BJ (cell line): ENCODE results near the gene PDE4DIP. TPM values are rescaled to one million over a fixed set of nuclear protein-coding genes. Genes with fewer than 3 reads are reported as not detected.
"Not testable (repeated sequence)": the region's sequence is repeated elsewhere in the genome, so short reads cannot be mapped to it uniquely, and the experiment has no call there.

Source experiments
- CTCF ChIA-PET: fragments of 350-600 bp; formaldehyde crosslinking; extraction: SDS; loops from one replicate; lab custom pipeline; 2021; ENCODE audit warnings: antibody characterized with exemption, inconsistent platforms; lab: Yijun Ruan, JAX
- POLR2A ChIA-PET: fragments of 300-600 bp; sonication (Branson Sonifier 250); formaldehyde crosslinking; extraction: SDS; loops from one replicate; lab custom pipeline; 2021; ENCODE audit warnings: antibody characterized with exemption; lab: Charles Lee
- DNase-seq: peaks from one replicate; pipeline ENCODE4 v3.0.0-alpha.2; 2011; ENCODE audit warnings: low read depth
- H3K27me3 ChIP-seq: 2 replicates; pipeline ENCODE4 v1.6.0; 2011; ENCODE audit warnings: low read length; ENCODE audit not compliant: control insufficient read depth, insufficient read depth
- H3K36me3 ChIP-seq: 2 replicates; pipeline ENCODE4 v1.5.1; 2011; ENCODE audit warnings: low read length; ENCODE audit not compliant: control insufficient read depth, insufficient read depth
- H3K4me3 ChIP-seq: 2 replicates; pipeline ENCODE4 v1.5.1; 2011; ENCODE audit warnings: low read depth, mild to moderate bottlenecking, control low read depth, low read length
- polyA plus RNA-seq: library from polyadenylated mRNA; depleted of rRNA; stranded (reverse); fragments of >200 nt; gene quantifications from 2 replicates; pipeline ENCODE4 v1.2.3, GENCODE V29; 2011

PDE4DIP gene
- polyA plus RNA-seq, 1 experiment = 75.1 TPM

DNA sequence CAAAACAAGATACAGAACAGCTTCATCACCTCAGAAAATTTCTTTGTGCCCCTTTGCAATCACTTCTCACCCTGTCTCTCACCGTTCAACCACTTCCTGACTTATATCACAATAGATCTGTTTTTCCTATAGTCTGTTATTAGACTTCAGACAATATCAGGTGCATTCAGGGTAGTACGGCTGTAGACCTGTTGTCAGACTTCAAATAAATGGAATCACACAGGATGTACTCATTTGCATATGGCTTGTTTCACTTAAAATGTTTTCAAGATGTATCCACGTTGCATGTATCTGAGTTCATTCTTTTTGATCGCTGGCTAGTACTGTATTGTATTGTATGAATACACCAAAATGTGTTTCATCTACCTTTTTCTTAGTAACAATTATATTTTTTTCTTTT is 104.5 kb downstream of the PDE4DIP start:
- POLR2A ChIA-PET, H3K27me3 ChIP-seq, H3K4me3 ChIP-seq, H3K36me3 ChIP-seq, CTCF ChIA-PET, DNase-seq: not testable (repeated sequence)

DNA sequence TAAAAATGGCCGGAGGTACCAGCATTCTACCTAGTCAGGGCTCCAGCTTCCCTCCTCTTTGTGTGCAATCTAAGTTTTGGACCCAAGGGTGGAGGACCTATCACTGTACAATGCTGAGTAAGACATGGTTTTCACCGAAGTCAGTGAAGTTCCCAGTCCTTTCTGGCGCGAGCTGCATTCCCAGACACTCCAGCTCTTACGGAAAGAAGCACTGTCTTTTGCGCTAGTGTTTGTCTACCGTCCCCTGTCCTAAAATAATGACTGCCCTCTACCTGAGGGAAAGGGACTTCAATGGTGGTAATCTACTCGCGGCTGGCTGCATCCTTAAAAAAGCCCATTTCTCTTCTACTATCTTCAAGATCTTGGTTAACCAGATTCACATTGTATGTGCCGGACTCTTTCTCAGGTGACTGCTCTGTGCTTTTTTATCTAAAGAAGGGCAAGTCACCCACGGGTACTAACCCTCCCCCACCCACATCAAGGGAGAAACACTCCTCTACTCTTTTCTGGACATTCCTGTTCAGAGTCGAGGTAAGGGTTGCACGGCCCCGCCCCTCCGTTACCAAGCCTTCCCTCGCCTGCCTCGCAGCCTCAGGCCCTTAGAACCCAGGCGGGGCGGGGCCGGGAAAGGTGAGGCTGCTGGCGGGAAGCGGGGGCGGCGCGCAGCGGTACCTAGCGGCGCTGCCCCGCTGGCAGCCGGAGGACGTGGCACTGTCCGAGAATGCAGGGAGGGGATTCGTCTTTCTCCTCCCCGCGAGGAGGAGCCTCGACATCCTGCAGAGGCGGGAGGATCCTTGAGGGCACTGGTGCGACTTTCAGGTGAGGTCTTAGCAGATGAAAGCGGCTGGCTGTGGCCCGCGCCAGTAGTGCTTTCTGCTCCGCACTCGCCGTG is 107.4 kb downstream of the PDE4DIP start:
- H3K36me3 ChIP-seq, CTCF ChIA-PET, H3K27me3 ChIP-seq, POLR2A ChIA-PET: not testable (repeated sequence)
- H3K4me3 ChIP-seq = peak overlapping the region; percentile 55
- peak; percentile 30 for DNase-seq

- DNase-seq, CTCF ChIA-PET, POLR2A ChIA-PET, H3K36me3 ChIP-seq, H3K27me3 ChIP-seq: not testable (repeated sequence)
- H3K4me3 ChIP-seq = peak overlapping the region; percentile 58
These were observed 108.2 kb downstream of the PDE4DIP start for GRCh38 chr1:148952253-148952937.

- CTCF ChIA-PET, POLR2A ChIA-PET, DNase-seq, H3K27me3 ChIP-seq, H3K36me3 ChIP-seq: not testable (repeated sequence)
- peak overlapping the region; percentile 58 for H3K4me3 ChIP-seq
These were observed 108.8 kb downstream of the PDE4DIP start for GRCh38 chr1:148952938-148953616.

DNA sequence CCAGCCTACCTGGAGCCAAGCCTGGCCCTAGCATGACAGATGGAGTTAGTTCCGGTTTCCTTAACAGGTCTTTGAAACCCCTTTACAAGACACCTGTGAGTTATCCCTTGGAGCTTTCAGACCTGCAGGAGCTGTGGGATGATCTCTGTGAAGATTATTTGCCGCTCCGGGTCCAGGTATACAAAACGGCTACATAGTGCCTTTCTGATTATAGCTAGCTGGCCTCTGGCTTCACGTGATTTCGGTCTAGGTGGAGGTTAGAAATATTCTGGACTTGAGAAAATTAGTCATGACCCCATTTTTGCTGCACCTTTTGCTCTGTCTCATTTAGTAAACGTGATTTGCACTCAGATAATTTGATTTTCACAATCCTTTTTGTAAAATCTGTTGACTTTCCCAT is 109.5 kb downstream of the PDE4DIP start:
- H3K36me3 ChIP-seq, CTCF ChIA-PET, H3K27me3 ChIP-seq, POLR2A ChIA-PET, DNase-seq: not testable (repeated sequence)
- H3K4me3 ChIP-seq = peak overlapping the region; percentile 37

DNA sequence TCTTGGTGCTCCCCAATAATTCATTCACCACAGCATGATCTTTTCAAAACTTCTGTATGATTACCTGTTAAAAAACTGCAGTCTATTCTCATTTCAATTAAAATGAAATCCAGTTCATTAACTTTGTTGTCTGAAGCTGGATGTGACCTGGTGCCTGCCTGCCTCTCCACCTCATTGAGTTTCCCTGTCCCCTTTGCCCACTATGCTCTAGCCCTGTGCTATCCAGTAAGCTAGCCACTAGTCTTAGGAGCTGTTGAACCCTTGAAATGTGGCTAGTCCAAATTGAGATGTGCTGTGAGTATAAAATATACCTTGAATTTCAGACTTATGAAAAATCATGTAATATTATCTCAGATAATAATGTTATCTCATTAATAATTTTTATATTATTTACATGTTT is 114.1 kb downstream of the PDE4DIP start:
- H3K27me3 ChIP-seq, POLR2A ChIA-PET, CTCF ChIA-PET, H3K4me3 ChIP-seq, DNase-seq, H3K36me3 ChIP-seq: not testable (repeated sequence)

DNA sequence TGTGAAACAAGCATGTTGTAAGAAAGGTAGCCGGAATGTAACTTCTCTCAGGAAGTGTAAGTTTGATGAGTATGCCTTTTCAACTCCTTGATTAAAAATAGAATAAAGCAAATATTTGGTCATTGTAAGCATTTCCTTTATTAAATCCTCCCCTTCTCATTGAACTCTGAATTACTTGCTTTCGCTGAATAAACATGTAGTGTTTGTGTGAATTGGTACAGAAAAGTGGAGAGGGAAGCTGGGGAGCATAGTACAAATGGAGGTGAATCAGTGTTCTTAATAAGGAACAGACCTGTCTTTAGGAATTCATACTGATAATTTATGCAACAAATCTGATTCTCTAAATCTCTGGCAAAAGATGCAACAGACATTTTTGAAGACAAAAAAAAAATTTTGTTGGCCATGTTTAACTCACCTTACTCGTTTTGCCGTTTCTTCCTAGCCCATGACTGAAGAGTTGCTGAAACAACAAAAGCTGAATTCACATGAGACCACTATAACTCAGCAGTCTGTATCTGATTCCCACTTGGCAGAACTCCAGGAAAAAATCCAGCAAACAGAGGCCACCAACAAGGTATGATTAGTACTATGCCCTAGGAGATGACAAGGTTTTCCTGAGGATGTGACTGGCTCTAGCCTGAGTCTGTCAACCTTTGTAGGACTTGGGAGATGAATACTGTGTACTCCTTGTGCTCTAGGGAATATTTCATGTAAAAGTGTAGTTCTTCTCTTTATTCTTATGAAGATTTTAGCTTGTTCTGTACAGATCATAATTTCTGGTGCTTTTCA is 116.2 kb downstream of the PDE4DIP start:
- H3K36me3 ChIP-seq, CTCF ChIA-PET, H3K4me3 ChIP-seq, DNase-seq, H3K27me3 ChIP-seq, POLR2A ChIA-PET: not testable (repeated sequence)

DNA sequence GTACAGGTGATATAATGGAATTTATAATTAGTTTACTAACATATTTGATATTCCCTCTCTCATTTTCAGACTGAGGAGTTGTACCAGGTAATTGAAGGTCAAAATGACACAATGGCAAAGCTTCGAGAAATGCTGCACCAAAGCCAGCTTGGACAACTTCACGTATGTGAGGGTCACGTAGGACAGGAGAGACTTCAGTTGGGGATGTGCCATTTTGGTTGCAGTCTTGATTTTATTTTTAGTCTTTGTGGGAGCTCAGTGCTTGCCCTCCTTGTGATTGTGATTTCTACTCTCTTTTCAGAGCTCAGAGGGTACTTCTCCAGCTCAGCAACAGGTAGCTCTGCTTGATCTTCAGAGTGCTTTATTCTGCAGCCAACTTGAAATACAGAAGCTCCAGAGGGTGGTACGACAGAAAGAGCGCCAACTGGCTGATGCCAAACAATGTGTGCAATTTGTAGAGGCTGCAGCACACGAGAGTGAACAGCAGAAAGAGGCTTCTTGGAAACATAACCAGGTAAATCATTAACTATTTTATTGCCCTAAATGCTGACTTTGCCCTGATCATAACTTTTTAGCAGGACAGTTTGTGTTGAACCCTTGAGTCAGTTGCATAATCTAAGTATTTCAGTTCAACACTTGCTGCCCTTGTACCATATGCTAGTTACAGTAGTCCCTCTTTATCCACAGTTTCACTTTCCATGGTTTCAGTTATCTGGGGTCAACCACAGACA is 118.1 kb downstream of the PDE4DIP start:
- POLR2A ChIA-PET, DNase-seq, H3K4me3 ChIP-seq, H3K27me3 ChIP-seq, CTCF ChIA-PET, H3K36me3 ChIP-seq: not testable (repeated sequence)

DNA sequence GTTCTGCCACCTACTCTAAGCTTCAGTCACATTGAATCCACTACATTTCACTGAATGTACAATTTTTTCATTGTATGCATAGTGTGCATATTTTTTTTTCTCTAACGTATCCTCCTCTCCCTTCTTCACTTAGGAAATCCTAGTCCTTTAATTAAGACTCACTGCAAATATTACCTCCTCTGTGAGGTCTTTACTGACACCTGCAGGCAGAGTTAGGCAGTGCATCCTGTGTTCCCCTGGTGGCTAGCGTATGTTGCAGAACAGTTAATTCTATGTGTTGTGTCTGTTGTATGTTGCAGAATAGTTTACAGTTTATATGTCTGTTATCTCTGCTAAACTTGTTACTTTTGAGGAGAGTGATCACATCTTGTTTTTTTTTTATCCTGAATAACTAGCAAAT is 121.9 kb downstream of the PDE4DIP start:
- H3K27me3 ChIP-seq, H3K4me3 ChIP-seq, DNase-seq, POLR2A ChIA-PET, CTCF ChIA-PET, H3K36me3 ChIP-seq: not testable (repeated sequence)

DNA sequence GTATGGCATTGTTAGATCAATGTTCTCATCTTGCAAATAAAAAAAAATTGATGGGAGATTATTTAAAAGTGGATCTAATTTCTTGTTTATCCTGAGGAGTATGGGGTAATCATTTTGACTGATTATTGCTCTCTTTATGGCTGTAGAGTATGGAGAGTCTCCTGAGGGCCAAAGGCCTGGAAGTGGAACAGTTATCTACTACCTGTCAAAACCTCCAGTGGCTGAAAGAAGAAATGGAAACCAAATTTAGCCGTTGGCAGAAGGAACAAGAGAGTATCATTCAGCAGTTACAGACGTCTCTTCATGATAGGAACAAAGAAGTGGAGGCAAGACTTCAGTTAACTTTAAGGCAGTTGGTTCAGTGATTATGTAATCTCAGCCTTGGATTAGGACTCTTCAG is 123.4 kb downstream of the PDE4DIP start:
- H3K27me3 ChIP-seq, DNase-seq, POLR2A ChIA-PET, H3K36me3 ChIP-seq, CTCF ChIA-PET, H3K4me3 ChIP-seq: not testable (repeated sequence)

DNA sequence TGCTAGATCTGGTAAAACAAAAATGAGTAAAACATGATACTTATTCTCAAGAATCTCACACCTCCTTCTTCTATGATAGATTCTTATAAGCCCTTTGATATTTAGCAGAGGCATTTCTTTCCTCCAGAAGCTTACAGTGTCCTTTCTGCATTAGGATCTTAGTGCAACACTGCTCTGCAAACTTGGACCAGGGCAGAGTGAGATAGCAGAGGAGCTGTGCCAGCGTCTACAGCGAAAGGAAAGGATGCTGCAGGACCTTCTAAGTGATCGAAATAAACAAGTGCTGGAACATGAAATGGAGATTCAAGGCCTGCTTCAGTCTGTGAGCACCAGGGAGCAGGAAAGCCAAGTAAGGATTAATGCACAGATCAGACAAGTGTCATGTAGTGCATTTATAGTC is 124.5 kb downstream of the PDE4DIP start:
- DNase-seq, H3K27me3 ChIP-seq, POLR2A ChIA-PET, H3K4me3 ChIP-seq, CTCF ChIA-PET, H3K36me3 ChIP-seq: not testable (repeated sequence)

DNA sequence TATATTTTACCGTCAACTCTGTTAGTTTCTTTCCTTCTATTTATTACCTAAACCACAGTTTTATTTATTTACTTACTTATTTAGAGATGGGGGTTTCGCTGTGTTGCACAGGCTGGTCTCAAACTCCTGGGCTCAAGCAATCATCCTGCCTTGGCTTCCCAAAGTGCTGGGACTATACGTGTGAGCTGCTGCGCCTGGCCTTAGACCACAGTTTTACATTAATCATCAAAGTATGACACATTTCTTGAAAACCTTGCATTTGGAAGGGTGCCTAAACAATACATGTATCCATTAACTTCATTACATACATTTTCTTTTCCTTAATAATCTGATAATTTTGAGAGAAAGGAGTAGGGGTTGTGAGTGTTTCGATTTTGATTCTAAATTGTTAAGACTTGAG is 124.9 kb downstream of the PDE4DIP start:
- DNase-seq, H3K36me3 ChIP-seq, H3K27me3 ChIP-seq, H3K4me3 ChIP-seq, CTCF ChIA-PET, POLR2A ChIA-PET: not testable (repeated sequence)
